Lung microvascular endothelial cell (primary cell): ENCODE data around the gene ASGR2. TPM values are rescaled to one million over a fixed set of nuclear protein-coding genes. Genes with fewer than 3 reads are reported as not detected.
"Not testable (repeated sequence)": the region's sequence is repeated elsewhere in the genome, so short reads cannot be mapped to it uniquely, and the experiment has no call there.

ENCODE experiments used
- DNase-seq, 2 donors: peaks; one replicate each; pipeline versions ENCODE4 v3.0.0 to v3.0.0-alpha.2; 2010; ENCODE audit warnings: low read depth in 2 of 2
- total RNA-seq: library from RNA; depleted of rRNA; stranded (reverse); fragments of >200 nt; gene quantifications from 2 replicates; pipeline ENCODE4 v1.2.1, GENCODE V29; 2014

ASGR2 gene
- not detected in 2 replicates for total RNA-seq

GRCh38 chr17:7114241-7114874, at the start of gene ASGR2:
Gene ASGR2, minus strand, starts transcription at chr17:7114822. Its CDS starts 582 bp downstream, at chr17:7114240.
- DNase-seq, result no peak

- DNase-seq, result not testable (repeated sequence)
Observed at GRCh38 chr17:7159571-7159970, 44.9 kb upstream of the ASGR2 start.

GRCh38 chr17:7158424-7158823, 43.8 kb upstream of the ASGR2 start:
- DNase-seq, result not testable (repeated sequence)

- DNase-seq, result no peak
Observed at GRCh38 chr17:7156342-7156940, 41.8 kb upstream of the ASGR2 start.

- no peak for DNase-seq
Observed at GRCh38 chr17:7147772-7148171, 33.1 kb upstream of the ASGR2 start.

GRCh38 chr17:7146115-7146514, 31.5 kb upstream of the ASGR2 start:
- DNase-seq, result no peak

- DNase-seq, result no peak
Observed at GRCh38 chr17:7144213-7144612, 29.6 kb upstream of the ASGR2 start.

- no peak for DNase-seq
Observed at GRCh38 chr17:7141824-7142223, 27.2 kb upstream of the ASGR2 start.

GRCh38 chr17:7139400-7139799, 24.8 kb upstream of the ASGR2 start:
- DNase-seq, result no peak

GRCh38 chr17:7138800-7139381, 24.3 kb upstream of the ASGR2 start:
- no peak for DNase-seq

- DNase-seq, result no peak
Observed at GRCh38 chr17:7137171-7137943, 22.7 kb upstream of the ASGR2 start.

- peak; percentile 74 to 87 for DNase-seq
Observed at GRCh38 chr17:7136266-7136877, 21.8 kb upstream of the ASGR2 start.

GRCh38 chr17:7133916-7134315, 19.3 kb upstream of the ASGR2 start:
- DNase-seq, result no peak

GRCh38 chr17:7133424-7133823, 18.8 kb upstream of the ASGR2 start:
- peak in 1 of 2 donors; percentile 88 for DNase-seq

- peak; percentile 59 to 93 for DNase-seq
Observed at GRCh38 chr17:7132511-7133094, 18.0 kb upstream of the ASGR2 start.

- no peak for DNase-seq
Observed at GRCh38 chr17:7131423-7131791, 16.8 kb upstream of the ASGR2 start.

- peak; percentile 15 to 79 for DNase-seq
Observed at GRCh38 chr17:7130621-7131422, 16.2 kb upstream of the ASGR2 start.

GRCh38 chr17:7129311-7129710, 14.7 kb upstream of the ASGR2 start:
- DNase-seq, result no peak

- DNase-seq, result no peak
Observed at GRCh38 chr17:7128160-7128559, 13.5 kb upstream of the ASGR2 start.

- DNase-seq, result not testable (repeated sequence)
Observed at GRCh38 chr17:7127501-7127900, 12.9 kb upstream of the ASGR2 start.

GRCh38 chr17:7126386-7126785, 11.8 kb upstream of the ASGR2 start:
- DNase-seq, result not testable (repeated sequence)
